ENCODE measurements around the gene MYOM3. TPM values are rescaled to one million over a fixed set of nuclear protein-coding genes. Genes with fewer than 3 reads are reported as not detected.

MYOM3 gene
- total RNA-seq, 1 donor from 2014 or later, result not detected

DNA sequence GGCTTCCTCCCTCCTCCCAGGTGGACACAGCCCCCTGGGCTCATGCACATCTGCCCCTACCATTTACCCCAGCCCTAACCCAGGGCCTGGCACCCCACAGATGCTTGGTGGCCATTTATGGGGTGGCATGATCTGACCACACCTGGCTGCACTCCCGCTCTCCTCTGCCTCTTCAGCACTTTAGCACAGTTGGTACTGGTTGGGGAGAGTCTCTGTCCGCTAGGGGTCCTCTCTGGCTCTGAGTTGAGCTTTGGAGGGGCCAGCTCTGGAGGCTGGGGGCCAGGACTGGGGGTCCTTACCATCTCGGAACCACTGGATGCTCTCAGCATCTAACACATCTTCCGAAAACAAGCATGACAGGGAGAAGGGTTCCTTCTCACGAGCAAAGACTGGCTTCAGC, 17.4 kb downstream of the MYOM3 start:
- H3K4me3 Mint-ChIP-seq, result no peak overlapping the region

DNA sequence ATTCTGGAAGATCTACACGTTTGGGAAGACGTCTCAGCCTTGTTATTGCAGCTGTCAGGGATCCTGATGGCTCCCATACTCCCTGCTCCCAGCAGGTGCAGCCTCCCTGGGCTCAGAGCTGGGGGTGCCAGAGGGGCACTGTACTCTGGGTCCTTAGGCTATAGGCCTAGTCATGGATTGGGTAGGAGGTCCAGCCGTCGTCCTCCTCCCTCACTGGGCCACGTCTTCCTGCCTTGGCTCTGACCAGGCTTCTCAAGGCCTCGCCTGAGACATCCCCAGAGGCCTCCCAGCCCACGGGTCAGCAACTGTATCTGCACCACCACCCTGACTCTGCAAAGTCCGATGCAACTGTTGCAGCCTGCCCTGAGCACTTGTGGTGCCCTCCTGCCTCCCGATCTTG, 18.2 kb downstream of the MYOM3 start:
- Mint-ChIP-seq H3K27me3 (ENCODE audit: low read depth) (no peaks in the 10 kb centered on the region), H3K4me1 (no peaks in the 10 kb centered on the region), H3K27ac (ENCODE audit: unreplicated experiment) (no peak overlapping the region), H3K9me3 (no peaks in the 10 kb centered on the region), H3K36me3 (ENCODE audit: low read depth) (no peaks in the 10 kb centered on the region), H3K4me3 (no peak overlapping the region)
- TF ChIP-seq, protein P1, sequence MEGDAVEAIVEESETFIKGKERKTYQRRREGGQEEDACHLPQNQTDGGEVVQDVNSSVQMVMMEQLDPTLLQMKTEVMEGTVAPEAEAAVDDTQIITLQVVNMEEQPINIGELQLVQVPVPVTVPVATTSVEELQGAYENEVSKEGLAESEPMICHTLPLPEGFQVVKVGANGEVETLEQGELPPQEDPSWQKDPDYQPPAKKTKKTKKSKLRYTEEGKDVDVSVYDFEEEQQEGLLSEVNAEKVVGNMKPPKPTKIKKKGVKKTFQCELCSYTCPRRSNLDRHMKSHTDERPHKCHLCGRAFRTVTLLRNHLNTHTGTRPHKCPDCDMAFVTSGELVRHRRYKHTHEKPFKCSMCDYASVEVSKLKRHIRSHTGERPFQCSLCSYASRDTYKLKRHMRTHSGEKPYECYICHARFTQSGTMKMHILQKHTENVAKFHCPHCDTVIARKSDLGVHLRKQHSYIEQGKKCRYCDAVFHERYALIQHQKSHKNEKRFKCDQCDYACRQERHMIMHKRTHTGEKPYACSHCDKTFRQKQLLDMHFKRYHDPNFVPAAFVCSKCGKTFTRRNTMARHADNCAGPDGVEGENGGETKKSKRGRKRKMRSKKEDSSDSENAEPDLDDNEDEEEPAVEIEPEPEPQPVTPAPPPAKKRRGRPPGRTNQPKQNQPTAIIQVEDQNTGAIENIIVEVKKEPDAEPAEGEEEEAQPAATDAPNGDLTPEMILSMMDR (conservative IDR thresholded peaks at IDR 0.05), result no peak
- DNase-seq (ENCODE audit: low read depth, low spot score), result no peak

More for the DNA sequence above, 17.4 kb downstream of the MYOM3 start:
- no peaks in the 10 kb centered on the region for H3K27me3 Mint-ChIP-seq (ENCODE audit: low read depth)
- H3K36me3 Mint-ChIP-seq (ENCODE audit: low read depth), result no peaks in the 10 kb centered on the region
- H3K27ac Mint-ChIP-seq (ENCODE audit: unreplicated experiment), result peak overlapping the region; percentile 43
- no peak for DNase-seq (ENCODE audit: low read depth, low spot score)
- TF ChIP-seq, protein P1 (conservative IDR thresholded peaks at IDR 0.05), result no peak
- no peaks in the 10 kb centered on the region for H3K9me3 Mint-ChIP-seq
- no peaks in the 10 kb centered on the region for H3K4me1 Mint-ChIP-seq

DNA sequence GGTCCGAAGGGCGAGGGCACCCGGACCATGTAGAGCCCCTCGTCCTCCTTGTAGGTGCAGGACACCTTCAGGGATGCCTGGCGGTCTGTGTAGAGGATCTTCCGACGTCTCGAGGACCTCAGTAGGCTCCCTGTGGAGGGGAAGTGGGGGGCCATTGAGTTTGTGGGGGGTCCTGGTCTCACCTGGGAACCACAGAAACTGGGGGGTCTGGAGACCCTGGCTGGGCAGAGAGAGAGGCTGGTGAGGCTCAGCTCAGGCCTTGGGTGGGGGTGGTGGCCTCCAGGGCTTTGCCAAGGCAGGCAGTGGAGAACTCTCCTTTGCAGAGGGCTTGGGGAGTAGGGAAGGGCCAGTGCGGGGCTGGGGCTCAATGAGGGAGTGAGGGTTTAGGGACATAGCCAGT, 19.0 kb downstream of the MYOM3 start:
- Mint-ChIP-seq H3K27ac (ENCODE audit: unreplicated experiment) (no peak overlapping the region), H3K9me3 (no peaks in the 10 kb centered on the region), H3K4me3 (no peak overlapping the region), H3K36me3 (ENCODE audit: low read depth) (no peaks in the 10 kb centered on the region), H3K27me3 (ENCODE audit: low read depth) (no peaks in the 10 kb centered on the region), H3K4me1 (no peaks in the 10 kb centered on the region)
- TF ChIP-seq, protein P1 (conservative IDR thresholded peaks at IDR 0.05), result no peak
- DNase-seq (ENCODE audit: low read depth, low spot score), result no peak

DNA sequence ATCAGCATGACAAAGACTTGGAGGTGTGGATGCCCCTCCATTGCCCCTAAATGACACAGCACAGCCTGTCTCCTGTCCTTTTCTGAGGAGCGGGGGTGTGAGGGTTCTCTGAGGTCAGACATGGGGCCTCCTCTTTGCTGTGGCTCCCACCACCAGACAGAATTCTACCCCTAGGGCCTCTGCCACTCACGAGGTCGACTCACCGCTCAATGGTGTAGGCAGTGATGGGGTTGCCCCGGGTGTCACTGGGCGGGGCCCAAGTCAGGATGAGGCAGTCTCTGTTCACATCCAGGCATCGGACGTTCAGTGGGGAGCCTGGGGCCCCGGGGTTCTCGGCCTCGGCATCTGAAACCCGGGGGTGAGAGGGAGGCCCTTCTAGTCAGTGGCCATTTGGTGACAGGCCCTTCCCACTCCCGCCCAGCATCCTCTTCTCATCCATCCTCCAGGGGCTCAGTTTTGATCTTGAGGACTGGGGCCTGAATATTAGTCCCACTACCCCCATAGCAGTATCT, 19.9 kb downstream of the MYOM3 start:
- peaks cover 3% of the 10 kb centered on the region for H3K27me3 Mint-ChIP-seq (ENCODE audit: low read depth)
- no peaks in the 10 kb centered on the region for H3K36me3 Mint-ChIP-seq (ENCODE audit: low read depth)
- H3K27ac Mint-ChIP-seq (ENCODE audit: unreplicated experiment), result no peak overlapping the region
- TF ChIP-seq, protein P1 (conservative IDR thresholded peaks at IDR 0.05), result no peak
- H3K4me3 Mint-ChIP-seq, result no peak overlapping the region
- DNase-seq (ENCODE audit: low read depth, low spot score), result no peak
- no peaks in the 10 kb centered on the region for H3K4me1 Mint-ChIP-seq
- no peaks in the 10 kb centered on the region for H3K9me3 Mint-ChIP-seq

DNA sequence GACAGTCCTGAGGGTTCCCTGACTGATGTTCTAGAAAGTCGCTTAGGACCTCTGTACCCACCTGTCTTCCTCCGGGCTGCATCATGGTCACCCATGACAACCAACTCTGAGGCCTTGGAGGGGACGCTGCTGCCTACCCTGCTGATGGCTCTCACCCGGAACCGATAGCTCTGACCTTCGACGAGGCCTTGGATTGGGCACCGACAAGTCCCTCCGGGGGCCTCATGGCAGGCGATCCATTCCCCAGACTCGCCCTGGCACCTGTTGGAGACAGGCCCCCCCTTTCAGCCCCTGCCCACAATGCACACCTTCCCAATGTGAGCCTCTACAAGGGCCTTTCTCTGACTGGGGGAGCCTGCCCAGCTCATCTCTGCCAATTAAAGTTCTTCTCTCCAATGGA, 21.2 kb downstream of the MYOM3 start:
- Mint-ChIP-seq H3K4me1 (no peaks in the 10 kb centered on the region), H3K9me3 (no peaks in the 10 kb centered on the region), H3K27ac (ENCODE audit: unreplicated experiment) (no peak overlapping the region), H3K36me3 (ENCODE audit: low read depth) (no peaks in the 10 kb centered on the region), H3K4me3 (no peak overlapping the region), H3K27me3 (ENCODE audit: low read depth) (peaks cover 5% of the 10 kb centered on the region)
- TF ChIP-seq, protein P1 (conservative IDR thresholded peaks at IDR 0.05), result no peak
- DNase-seq (ENCODE audit: low read depth, low spot score), result no peak

Data from neural crest cell (in vitro differentiated cells).